ENCODE results near the gene PDE9A. TPM values are rescaled to one million over a fixed set of nuclear protein-coding genes. Genes with fewer than 3 reads are reported as not detected.

Gene PDE9A
- total and polyA plus RNA-seq, 9 donors, result 6.0 to 11.3 (median 9.3) TPM

- peaks cover 7% of the 10 kb centered on the region for H3K4me1 ChIP-seq (ENCODE audit: control insufficient read depth, insufficient read depth, low read length)
- H3K36me3 ChIP-seq (ENCODE audit: control insufficient read depth, insufficient read depth, low read length), result peaks cover 9% of the 10 kb centered on the region
- H3K27ac ChIP-seq (ENCODE audit: low read length), result no peak overlapping the region
- no peaks in the 10 kb centered on the region for H3K9me3 ChIP-seq (replicated peaks; ENCODE audit: control insufficient read depth, low read depth, low read length)
- H3K27me3 ChIP-seq (ENCODE audit: control insufficient read depth, insufficient read depth, low read length), result no peaks in the 10 kb centered on the region
- 90% methylated on average over 11 of the region's 21 CpGs for WGBS (ENCODE audit: insufficient coverage)
- no peak for DNase-seq
- no peak overlapping the region for H3K4me3 ChIP-seq (ENCODE audit: low read length)
These were observed 85.9 kb downstream of the PDE9A start for GRCh38 chr21:42739061-42739931.

GRCh38 chr21:42740405-42740909 lies 87.0 kb downstream of the PDE9A start:
- H3K36me3 ChIP-seq (ENCODE audit: control insufficient read depth, insufficient read depth, low read length), result peaks cover 2% of the 10 kb centered on the region
- H3K4me1 ChIP-seq (ENCODE audit: control insufficient read depth, insufficient read depth, low read length), result peaks cover 7% of the 10 kb centered on the region
- H3K4me3 ChIP-seq (ENCODE audit: low read length), result no peak overlapping the region
- no peak for DNase-seq
- H3K27ac ChIP-seq (ENCODE audit: low read length), result no peak overlapping the region
- peaks cover 3% of the 10 kb centered on the region for H3K27me3 ChIP-seq (ENCODE audit: control insufficient read depth, insufficient read depth, low read length)
- no peaks in the 10 kb centered on the region for H3K9me3 ChIP-seq (replicated peaks; ENCODE audit: control insufficient read depth, low read depth, low read length)
- 100% methylated on average over 1 of the region's 1 CpG for WGBS (ENCODE audit: insufficient coverage)

GRCh38 chr21:42741066-42741465 lies 87.6 kb downstream of the PDE9A start:
- WGBS (ENCODE audit: insufficient coverage), result 75% methylated on average over 10 of the region's 10 CpGs
- no peak for DNase-seq
- Histone ChIP-seq H3K9me3 (replicated peaks; ENCODE audit: control insufficient read depth, low read depth, low read length) (no peaks in the 10 kb centered on the region), H3K27me3 (ENCODE audit: control insufficient read depth, insufficient read depth, low read length) (peaks cover 3% of the 10 kb centered on the region), H3K4me3 (ENCODE audit: low read length) (no peak overlapping the region), H3K36me3 (ENCODE audit: control insufficient read depth, insufficient read depth, low read length) (peaks cover 2% of the 10 kb centered on the region), H3K27ac (ENCODE audit: low read length) (no peak overlapping the region), H3K4me1 (ENCODE audit: control insufficient read depth, insufficient read depth, low read length) (peaks cover 7% of the 10 kb centered on the region)

GRCh38 chr21:42744520-42745445 lies 91.4 kb downstream of the PDE9A start:
- no peak for DNase-seq
- H3K9me3 ChIP-seq (replicated peaks; ENCODE audit: control insufficient read depth, low read depth, low read length), result no peaks in the 10 kb centered on the region
- H3K4me3 ChIP-seq (ENCODE audit: low read length), result no peak overlapping the region
- 85% methylated on average over 29 of the region's 30 CpGs for WGBS (ENCODE audit: insufficient coverage)
- H3K4me1 ChIP-seq (ENCODE audit: control insufficient read depth, insufficient read depth, low read length), result peaks cover 9% of the 10 kb centered on the region
- no peak overlapping the region for H3K27ac ChIP-seq (ENCODE audit: low read length)
- H3K27me3 ChIP-seq (ENCODE audit: control insufficient read depth, insufficient read depth, low read length), result peaks cover 3% of the 10 kb centered on the region
- peaks cover 7% of the 10 kb centered on the region for H3K36me3 ChIP-seq (ENCODE audit: control insufficient read depth, insufficient read depth, low read length)

- Histone ChIP-seq H3K27ac (ENCODE audit: low read length) (no peak overlapping the region), H3K4me3 (ENCODE audit: low read length) (no peak overlapping the region), H3K36me3 (ENCODE audit: control insufficient read depth, insufficient read depth, low read length) (peaks cover 7% of the 10 kb centered on the region), H3K27me3 (ENCODE audit: control insufficient read depth, insufficient read depth, low read length) (peaks cover 3% of the 10 kb centered on the region), H3K4me1 (ENCODE audit: control insufficient read depth, insufficient read depth, low read length) (peaks cover 9% of the 10 kb centered on the region), H3K9me3 (replicated peaks; ENCODE audit: control insufficient read depth, low read depth, low read length) (no peaks in the 10 kb centered on the region)
- DNase-seq, result no peak
- WGBS (ENCODE audit: insufficient coverage), result 84% methylated on average over 15 of the region's 22 CpGs
These were observed 92.3 kb downstream of the PDE9A start for GRCh38 chr21:42745511-42746239.

- DNase-seq, result no peak
- no peak overlapping the region for H3K27ac ChIP-seq (ENCODE audit: low read length)
- WGBS (ENCODE audit: insufficient coverage), result 72% methylated on average over 4 of the region's 7 CpGs
- H3K36me3 ChIP-seq (ENCODE audit: control insufficient read depth, insufficient read depth, low read length), result peaks cover 11% of the 10 kb centered on the region
- H3K4me3 ChIP-seq (ENCODE audit: low read length), result no peak overlapping the region
- H3K27me3 ChIP-seq (ENCODE audit: control insufficient read depth, insufficient read depth, low read length), result peaks cover 3% of the 10 kb centered on the region
- peaks cover 9% of the 10 kb centered on the region for H3K4me1 ChIP-seq (ENCODE audit: control insufficient read depth, insufficient read depth, low read length)
- H3K9me3 ChIP-seq (replicated peaks; ENCODE audit: control insufficient read depth, low read depth, low read length), result no peaks in the 10 kb centered on the region
These were observed 92.8 kb downstream of the PDE9A start for GRCh38 chr21:42746240-42746592.

GRCh38 chr21:42746593-42747275 lies 93.3 kb downstream of the PDE9A start:
- Histone ChIP-seq H3K4me1 (ENCODE audit: control insufficient read depth, insufficient read depth, low read length) (peaks cover 5% of the 10 kb centered on the region), H3K9me3 (replicated peaks; ENCODE audit: control insufficient read depth, low read depth, low read length) (no peaks in the 10 kb centered on the region), H3K27ac (ENCODE audit: low read length) (no peak overlapping the region), H3K36me3 (ENCODE audit: control insufficient read depth, insufficient read depth, low read length) (peaks cover 13% of the 10 kb centered on the region), H3K4me3 (ENCODE audit: low read length) (no peak overlapping the region), H3K27me3 (ENCODE audit: control insufficient read depth, insufficient read depth, low read length) (peaks cover 3% of the 10 kb centered on the region)
- no peak for DNase-seq
- 89% methylated on average over 16 of the region's 21 CpGs for WGBS (ENCODE audit: insufficient coverage)

GRCh38 chr21:42747276-42747701 lies 93.9 kb downstream of the PDE9A start:
- no peaks in the 10 kb centered on the region for H3K9me3 ChIP-seq (replicated peaks; ENCODE audit: control insufficient read depth, low read depth, low read length)
- H3K4me3 ChIP-seq (ENCODE audit: low read length), result no peak overlapping the region
- 75% methylated on average over 9 of the region's 10 CpGs for WGBS (ENCODE audit: insufficient coverage)
- H3K36me3 ChIP-seq (ENCODE audit: control insufficient read depth, insufficient read depth, low read length), result peaks cover 13% of the 10 kb centered on the region
- no peak overlapping the region for H3K27ac ChIP-seq (ENCODE audit: low read length)
- H3K4me1 ChIP-seq (ENCODE audit: control insufficient read depth, insufficient read depth, low read length), result peaks cover 5% of the 10 kb centered on the region
- DNase-seq, result no peak
- H3K27me3 ChIP-seq (ENCODE audit: control insufficient read depth, insufficient read depth, low read length), result peaks cover 3% of the 10 kb centered on the region

GRCh38 chr21:42747746-42748351 lies 94.4 kb downstream of the PDE9A start:
- WGBS (ENCODE audit: insufficient coverage), result 82% methylated on average over 8 of the region's 15 CpGs
- H3K27me3 ChIP-seq (ENCODE audit: control insufficient read depth, insufficient read depth, low read length), result peaks cover 3% of the 10 kb centered on the region
- no peaks in the 10 kb centered on the region for H3K9me3 ChIP-seq (replicated peaks; ENCODE audit: control insufficient read depth, low read depth, low read length)
- no peak for DNase-seq
- peaks cover 13% of the 10 kb centered on the region for H3K36me3 ChIP-seq (ENCODE audit: control insufficient read depth, insufficient read depth, low read length)
- H3K27ac ChIP-seq (ENCODE audit: low read length), result no peak overlapping the region
- no peak overlapping the region for H3K4me3 ChIP-seq (ENCODE audit: low read length)
- peaks cover 5% of the 10 kb centered on the region for H3K4me1 ChIP-seq (ENCODE audit: control insufficient read depth, insufficient read depth, low read length)

All from muscle of leg (tissue), 11 donors.